Activated CD4-positive, alpha-beta T cell treated with anti-CD3 and anti-CD28 coated beads for 1 hour (primary cell): ENCODE results near the gene PLXNB1.
"Not testable (repeated sequence)": the region's sequence is repeated elsewhere in the genome, so short reads cannot be mapped to it uniquely, and the experiment has no call there.

ENCODE experiments used
- DNase-seq: peaks from one replicate; pipeline ENCODE4 v3.0.0-alpha.2; 2020

Gene PLXNB1

GRCh38 chr3:48404440-48405342 lies 25.2 kb downstream of the PLXNB1 start:
- DNase-seq: peak; percentile 3

GRCh38 chr3:48403533-48404439 lies 26.1 kb downstream of the PLXNB1 start:
- peak; percentile 2 for DNase-seq

- peak; percentile 2 for DNase-seq
Measured at GRCh38 chr3:48402907-48403306, 27.0 kb downstream of the PLXNB1 start.

GRCh38 chr3:48402281-48402732 lies 27.6 kb downstream of the PLXNB1 start:
- peak; percentile 4 for DNase-seq

GRCh38 chr3:48401434-48401901 lies 28.4 kb downstream of the PLXNB1 start:
- not testable (repeated sequence) for DNase-seq

GRCh38 chr3:48400824-48401433 lies 29.0 kb downstream of the PLXNB1 start:
- DNase-seq: peak; percentile 51

GRCh38 chr3:48399387-48400172 lies 30.3 kb downstream of the PLXNB1 start:
- DNase-seq: no peak

- no peak for DNase-seq
Measured at GRCh38 chr3:48398701-48399386, 31.0 kb downstream of the PLXNB1 start.

GRCh38 chr3:48397767-48398681 lies 31.9 kb downstream of the PLXNB1 start:
- DNase-seq: no peak

- no peak for DNase-seq
Measured at GRCh38 chr3:48395714-48396113, 34.2 kb downstream of the PLXNB1 start.

- no peak for DNase-seq
Measured at GRCh38 chr3:48394391-48394790, 35.5 kb downstream of the PLXNB1 start.

GRCh38 chr3:48388966-48389365 lies 40.9 kb downstream of the PLXNB1 start:
- DNase-seq: no peak

- no peak for DNase-seq
Measured at GRCh38 chr3:48387634-48388033, 42.3 kb downstream of the PLXNB1 start.

GRCh38 chr3:48372862-48373435 lies 56.9 kb downstream of the PLXNB1 start:
- no peak for DNase-seq

GRCh38 chr3:48372377-48372770 lies 57.5 kb downstream of the PLXNB1 start:
- DNase-seq: no peak

- DNase-seq: no peak
Measured at GRCh38 chr3:48371651-48372376, 58.1 kb downstream of the PLXNB1 start, which contains the start of gene FBXW12. Gene FBXW12 (plus strand): TSS chr3:48372219. CDS start chr3:48372768, 549 bp downstream.

- DNase-seq: no peak
Measured at GRCh38 chr3:48370333-48370713, 59.6 kb downstream of the PLXNB1 start.

- no peak for DNase-seq
Measured at GRCh38 chr3:48369693-48370332, 60.1 kb downstream of the PLXNB1 start.

- no peak for DNase-seq
Measured at GRCh38 chr3:48367201-48367600, 62.7 kb downstream of the PLXNB1 start.
